Body of pancreas (tissue), 4 donors: ENCODE measurements around the gene TACC3. TPM values are rescaled to one million over a fixed set of nuclear protein-coding genes. Genes with fewer than 3 reads are reported as not detected.

Experiments used
- ATAC-seq: fragments of 150-250 bp; one replicate; pipeline ENCODE4 v1.9.1; 2016
- DNase-seq, 4 donors: peaks; one replicate each; pipeline ENCODE4 v3.0.0-alpha.2; 2019
- H3K27ac ChIP-seq, 4 donors: fragments of 200-600 bp; sonication (generic); 1 replicate in 3 of 4; 2 replicates in 1 of 4; pipeline versions ENCODE4 v1.5.1 to v1.6.1; 2016 to 2019; ENCODE audit warnings: mild to moderate bottlenecking in 1 of 4, mixed read lengths in 1 of 4, moderate library complexity in 1 of 4
- H3K27me3 ChIP-seq, 2 donors: fragments of 200-600 bp; sonication (generic); one replicate each; pipeline ENCODE4 v1.6.0; 2016; ENCODE audit warnings: mild to moderate bottlenecking in 1 of 2
- H3K36me3 ChIP-seq, 2 donors: fragments of 200-600 bp; sonication (generic); replicated peaks in 1 of 2; 2 replicates each; pipeline ENCODE4 v1.5.1; 2016; ENCODE audit warnings: low read depth in 2 of 2; ENCODE audit not compliant: insufficient read depth in 1 of 2
- H3K4me1 ChIP-seq: fragments of 200-600 bp; sonication (generic); one replicate; pipeline ENCODE4 v1.6.0; 2016
- H3K4me3 ChIP-seq, 2 donors: fragments of 200-600 bp; sonication (generic); 1 replicate in 1 of 2; 2 replicates in 1 of 2; pipeline ENCODE4 v1.5.1; 2016 to 2019
- H3K9me3 ChIP-seq, 3 donors: fragments of 200-600 bp; sonication (generic); 1 replicate in 2 of 3; 2 replicates in 1 of 3; pipeline ENCODE4 v1.5.1; 2016
- CTCF ChIP-seq, 7 experiments: fragments of 450-650 bp in 4 of 7; fragments of 200-600 bp in 3 of 7; sonication (generic) in 3 of 7; IDR thresholded peaks; one replicate each; pipeline ENCODE4 v1.5.1; 2016 to 2019; ENCODE audit warnings: antibody characterized with exemption in 7 of 7
- POLR2A ChIP-seq, 3 donors: fragments of 450-650 bp; IDR thresholded peaks; one replicate each; pipeline ENCODE4 v1.6.1; 2016; ENCODE audit warnings: antibody characterized with exemption in 3 of 3, mild to moderate bottlenecking in 2 of 3
- WGBS, 2 donors: methylation state at CpG; one replicate each; pipeline ENCODE4 v1.1.5; 2017; 5-methylcytosine and 5-hydroxymethylcytosine counted together
- intact Hi-C: fragments of 100-400 bp; cut with DNase I; formaldehyde crosslinking; loops from one replicate; pipeline ENCODE4 v1.15.1; 2023
- total RNA-seq, 2 donors: library from RNA; depleted of rRNA; stranded (reverse); fragments of >200 nt; gene quantifications; one replicate each; pipeline ENCODE4 v1.1.0, GENCODE V29; 2016

TACC3 gene
- total RNA-seq, 2 donors from 2014 or later, result 5.7 to 8.9 TPM

- H3K27ac ChIP-seq, result no peak overlapping the region
- DNase-seq (no peak), ATAC-seq (no peak)
- 53 to 68% methylated on average over 3 to 20 of the region's 20 CpGs for WGBS, 2 donors
- no peak overlapping the region for H3K4me3 ChIP-seq
- intact Hi-C loops, result no loop called here
- peaks cover 41% of the 10 kb centered on the region for H3K4me1 ChIP-seq
- H3K9me3 ChIP-seq, result no peaks in the 10 kb centered on the region
- TF ChIP-seq CTCF (IDR thresholded peaks at IDR 0.05), result no peak
- TF ChIP-seq POLR2A (IDR thresholded peaks at IDR 0.05), result no peak
- H3K36me3 ChIP-seq, result no peaks in the 10 kb centered on the region
- H3K27me3 ChIP-seq, result no peaks in the 10 kb centered on the region
These were observed 41.1 kb downstream of the TACC3 start for GRCh38 chr4:1762264-1763010.

- ATAC-seq (no peak), DNase-seq (no peak)
- H3K9me3 ChIP-seq, result no peaks in the 10 kb centered on the region
- TF ChIP-seq CTCF (IDR thresholded peaks at IDR 0.05), result no peak
- TF ChIP-seq POLR2A (IDR thresholded peaks at IDR 0.05), result no peak
- H3K27me3 ChIP-seq, result no peaks in the 10 kb centered on the region
- no peaks in the 10 kb centered on the region for H3K36me3 ChIP-seq
- no peak overlapping the region for H3K4me3 ChIP-seq
- peaks cover 43% of the 10 kb centered on the region for H3K4me1 ChIP-seq
- peak overlapping the region in 3 of 4 donors; percentile 52 to 93 (median 54) for H3K27ac ChIP-seq
- intact Hi-C loops, result no loop called here
- WGBS, 2 donors, result 32 to 58% methylated on average over 6 to 31 of the region's 31 CpGs
These were observed 41.8 kb downstream of the TACC3 start for GRCh38 chr4:1763070-1763549.

- peak; percentile 21 for ATAC-seq
- intact Hi-C loops, result no loop called here
- WGBS, 2 donors, result 24% methylated on average over 26 of the region's 36 CpGs; no CpG with 5 or more reads in 1 of the 2 donors
- H3K27me3 ChIP-seq, result no peaks in the 10 kb centered on the region
- no peaks in the 10 kb centered on the region for H3K36me3 ChIP-seq
- peak in 3 of 4 donors; percentile 49 to 60 (median 50) for DNase-seq
- peak overlapping the region in 3 of 4 donors; percentile 52 to 93 (median 54) for H3K27ac ChIP-seq
- no peaks in the 10 kb centered on the region for H3K9me3 ChIP-seq
- peaks cover 48% of the 10 kb centered on the region for H3K4me1 ChIP-seq
- no peak overlapping the region for H3K4me3 ChIP-seq
- TF ChIP-seq POLR2A (IDR thresholded peaks at IDR 0.05), result peak in 2 of 3 donors; percentile 7 to 16
- peak in 2 of 7 experiments; percentile 12 to 25 for TF ChIP-seq CTCF (IDR thresholded peaks at IDR 0.05)
These were observed 42.3 kb downstream of the TACC3 start for GRCh38 chr4:1763550-1764080.

DNA sequence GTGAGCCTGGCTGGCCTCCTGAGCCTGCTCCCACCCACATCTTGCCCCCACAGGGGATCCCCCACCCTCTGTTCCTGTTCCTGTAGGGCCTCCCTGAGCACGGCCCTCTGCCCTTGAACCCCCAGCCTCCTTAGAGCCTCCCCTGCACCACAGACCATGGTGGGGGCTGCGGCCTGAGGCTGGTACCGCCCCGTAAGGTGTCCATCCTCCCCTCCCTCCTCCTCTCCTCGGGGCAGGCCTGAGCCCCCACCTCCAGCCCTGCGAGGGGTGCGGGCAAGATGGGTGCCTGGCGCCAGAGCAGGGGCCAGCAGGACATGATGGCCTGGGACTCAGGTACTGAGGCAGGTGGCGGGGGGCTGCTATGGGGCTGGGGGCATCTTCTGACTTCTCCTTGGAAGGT is 43.3 kb downstream of the TACC3 start:
- DNase-seq, result no peak
- Histone ChIP-seq H3K4me1 (peaks cover 59% of the 10 kb centered on the region), H3K36me3 (no peaks in the 10 kb centered on the region), H3K27me3 (no peaks in the 10 kb centered on the region), H3K4me3 (no peak overlapping the region), H3K27ac (peak overlapping the region in 3 of 4 donors; percentile 90 to 93 (median 90)), H3K9me3 (no peaks in the 10 kb centered on the region)
- intact Hi-C loops, result no loop called here
- ATAC-seq, result no peak
- WGBS, 2 donors, result 82 to 90% methylated on average over 7 to 9 of the region's 9 CpGs
- TF ChIP-seq POLR2A (IDR thresholded peaks at IDR 0.05) (no peak), CTCF (IDR thresholded peaks at IDR 0.05) (no peak)
